ENCODE data around the gene SYTL2.
"Not testable (repeated sequence)": the region's sequence is repeated elsewhere in the genome, so short reads cannot be mapped to it uniquely, and the experiment has no call there.

Gene SYTL2

GRCh38 chr11:85791409-85791990 lies 19.4 kb downstream of the SYTL2 start:
- no peak for DNase-seq (ENCODE audit: low read depth in 2 of 2)

- no peak for DNase-seq (ENCODE audit: low read depth in 2 of 2)
These were observed 22.9 kb downstream of the SYTL2 start for GRCh38 chr11:85787809-85788760.

- DNase-seq (ENCODE audit: low read depth in 2 of 2) = no peak
These were observed 23.8 kb downstream of the SYTL2 start for GRCh38 chr11:85787168-85787567.

GRCh38 chr11:85784480-85785265 lies 26.3 kb downstream of the SYTL2 start:
- DNase-seq (ENCODE audit: low read depth in 2 of 2) = no peak

DNA sequence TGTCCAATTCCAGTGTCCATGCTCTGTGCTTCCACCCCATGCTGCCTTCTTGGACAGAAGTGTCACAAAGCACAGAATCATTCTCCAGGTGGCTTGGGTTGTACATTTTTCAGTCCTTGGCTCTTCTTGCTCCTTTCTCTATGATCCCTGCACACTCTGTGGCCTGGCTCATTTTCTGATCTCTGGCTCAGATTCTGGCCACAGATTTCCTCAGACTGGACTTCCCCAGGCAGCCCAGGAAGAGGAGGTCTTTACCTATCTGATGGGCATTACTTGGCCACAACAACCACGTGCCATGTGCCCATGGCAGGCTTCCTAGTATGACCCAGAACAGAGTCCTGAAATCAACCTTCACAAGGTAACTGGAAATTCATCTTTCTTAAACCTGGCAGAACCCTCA lies 27.2 kb downstream of the SYTL2 start:
- no peak for DNase-seq (ENCODE audit: low read depth in 2 of 2)

GRCh38 chr11:85780780-85781517 lies 30.0 kb downstream of the SYTL2 start:
- peak in 1 of 2 donors; percentile 13 for DNase-seq (ENCODE audit: low read depth in 2 of 2)

GRCh38 chr11:85779956-85780640 lies 30.8 kb downstream of the SYTL2 start:
- no peak for DNase-seq (ENCODE audit: low read depth in 2 of 2)

DNA sequence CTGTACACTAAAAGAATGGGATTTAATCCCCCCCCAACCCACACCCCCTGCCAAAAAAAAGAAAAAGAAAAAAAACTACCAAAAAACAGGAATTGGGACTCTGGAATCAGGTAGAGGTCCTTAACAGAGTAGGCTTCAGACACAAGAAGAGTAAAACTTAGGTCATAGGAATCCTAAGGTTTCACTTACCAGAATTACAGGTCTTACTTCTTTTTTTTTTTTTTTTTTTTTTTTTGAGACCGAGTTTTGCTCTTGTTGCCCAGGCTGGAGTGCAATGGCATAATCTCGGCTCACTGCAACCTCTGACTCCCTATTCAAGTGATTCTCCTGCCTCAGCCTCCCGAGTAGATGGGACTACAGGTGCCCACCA lies 33.4 kb downstream of the SYTL2 start:
- not testable (repeated sequence) for DNase-seq (ENCODE audit: low read depth in 2 of 2)

DNA sequence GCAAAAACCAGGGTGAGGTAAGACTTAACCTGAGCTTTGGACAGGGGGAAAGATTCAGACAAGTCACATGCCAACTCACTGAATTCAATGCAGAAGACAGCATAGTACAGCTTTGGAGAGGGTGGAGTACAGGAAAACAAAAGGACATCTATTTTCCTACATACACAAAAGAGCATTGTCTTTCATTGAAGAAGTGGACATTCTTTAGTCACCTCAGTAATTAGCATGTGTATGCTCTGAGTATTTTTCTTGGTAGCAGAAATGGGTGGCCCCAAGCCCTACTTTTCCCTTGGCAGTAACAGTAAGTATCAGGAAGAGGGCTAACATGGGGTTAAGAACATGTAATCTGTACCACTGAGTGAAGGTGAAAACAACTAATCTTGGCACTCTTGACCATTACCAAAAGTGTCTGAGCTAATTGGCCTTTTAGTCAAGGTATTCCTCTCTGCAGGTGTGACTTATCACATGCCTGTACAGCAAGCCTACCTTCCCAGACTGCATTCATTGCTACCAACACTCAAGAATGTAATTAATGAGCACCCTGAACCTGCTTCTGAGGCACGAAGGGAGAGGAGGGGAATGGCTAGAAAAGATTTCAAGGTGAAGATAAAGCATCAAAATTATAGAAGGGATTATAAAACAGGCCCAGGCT lies 33.9 kb downstream of the SYTL2 start:
- DNase-seq (ENCODE audit: low read depth in 2 of 2) = no peak

DNA sequence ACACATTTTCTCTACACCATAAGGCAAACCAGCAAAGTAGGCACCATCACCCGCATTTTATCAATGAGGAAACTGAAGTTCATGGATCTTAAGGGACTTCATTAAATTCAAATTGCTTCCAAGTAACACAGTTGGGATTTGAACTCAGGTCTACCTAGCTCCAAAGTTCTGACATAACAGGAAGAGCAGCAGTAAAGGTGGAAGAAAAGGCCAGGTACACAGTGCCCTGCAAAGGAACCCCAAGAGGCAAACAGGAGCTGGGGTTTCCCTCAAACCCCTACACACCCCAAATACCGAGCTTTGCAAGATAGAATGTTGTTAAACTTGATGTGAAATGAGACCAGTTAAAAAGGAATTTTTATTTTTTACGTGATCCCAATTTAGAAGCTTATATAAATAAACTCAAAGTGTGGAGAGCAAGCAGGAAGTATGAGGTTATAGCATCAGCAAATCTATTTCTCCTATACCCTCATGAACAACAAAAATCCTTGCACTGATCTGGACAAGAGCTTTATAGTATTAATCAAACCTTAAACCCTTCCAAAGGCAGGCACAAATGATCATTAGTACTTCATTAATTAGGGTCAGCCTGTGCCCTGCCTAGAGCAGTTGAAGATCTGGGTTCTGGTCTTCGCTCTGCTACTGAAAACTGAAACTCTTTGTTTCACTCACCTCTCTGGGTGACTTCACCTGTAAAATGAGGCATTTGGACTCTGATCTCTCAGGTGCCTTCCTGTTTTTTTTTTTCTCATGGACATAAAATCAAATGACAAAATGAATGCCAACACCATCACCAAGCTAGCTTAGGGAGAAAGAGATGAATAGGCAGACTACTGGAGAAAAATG lies 36.5 kb downstream of the SYTL2 start:
- no peak for DNase-seq (ENCODE audit: low read depth in 2 of 2)

DNA sequence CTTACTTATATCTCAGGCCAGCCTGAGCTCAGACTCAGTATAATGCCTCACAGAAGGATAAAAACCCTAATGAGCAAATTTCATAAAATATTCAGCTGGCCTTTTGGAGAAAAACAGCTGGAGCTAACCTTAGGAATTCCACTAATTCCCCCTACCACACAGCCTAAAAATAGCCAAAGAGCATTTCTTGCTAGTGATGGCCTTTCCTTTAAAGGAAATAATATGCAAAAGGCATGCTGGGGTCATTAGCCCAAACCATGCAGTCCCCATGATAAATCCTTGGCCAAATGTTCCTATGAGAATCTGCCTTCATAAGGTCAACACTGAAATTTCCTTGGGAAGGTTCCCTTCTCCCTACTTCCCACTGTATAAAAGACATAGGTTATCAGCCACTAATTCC lies 38.2 kb downstream of the SYTL2 start:
- DNase-seq (ENCODE audit: low read depth in 2 of 2) = no peak

- DNase-seq (ENCODE audit: low read depth in 2 of 2) = no peak
These were observed 39.4 kb downstream of the SYTL2 start for GRCh38 chr11:85771568-85771967.

DNA sequence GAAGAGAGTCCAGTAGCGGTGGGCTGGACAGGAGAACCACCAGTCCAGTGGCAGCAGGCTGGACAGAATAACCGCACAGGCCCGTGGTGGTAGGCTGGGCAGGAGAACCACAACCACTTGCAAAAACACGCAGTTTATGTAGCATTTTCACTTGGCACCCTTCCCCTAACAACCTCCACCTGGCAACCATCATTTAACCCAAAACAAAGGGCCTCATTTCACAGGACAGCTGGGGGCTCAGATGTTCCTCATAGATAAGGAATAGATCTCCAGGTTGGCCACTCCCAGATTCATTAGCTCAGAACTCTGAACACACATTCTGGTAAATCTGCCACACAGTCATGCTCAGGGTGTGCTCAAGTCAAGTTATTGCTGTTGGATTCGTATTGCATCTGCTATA lies 41.2 kb downstream of the SYTL2 start:
- no peak for DNase-seq (ENCODE audit: low read depth in 2 of 2)

- DNase-seq (ENCODE audit: low read depth in 2 of 2) = no peak
These were observed 42.3 kb downstream of the SYTL2 start for GRCh38 chr11:85768473-85769146.

DNA sequence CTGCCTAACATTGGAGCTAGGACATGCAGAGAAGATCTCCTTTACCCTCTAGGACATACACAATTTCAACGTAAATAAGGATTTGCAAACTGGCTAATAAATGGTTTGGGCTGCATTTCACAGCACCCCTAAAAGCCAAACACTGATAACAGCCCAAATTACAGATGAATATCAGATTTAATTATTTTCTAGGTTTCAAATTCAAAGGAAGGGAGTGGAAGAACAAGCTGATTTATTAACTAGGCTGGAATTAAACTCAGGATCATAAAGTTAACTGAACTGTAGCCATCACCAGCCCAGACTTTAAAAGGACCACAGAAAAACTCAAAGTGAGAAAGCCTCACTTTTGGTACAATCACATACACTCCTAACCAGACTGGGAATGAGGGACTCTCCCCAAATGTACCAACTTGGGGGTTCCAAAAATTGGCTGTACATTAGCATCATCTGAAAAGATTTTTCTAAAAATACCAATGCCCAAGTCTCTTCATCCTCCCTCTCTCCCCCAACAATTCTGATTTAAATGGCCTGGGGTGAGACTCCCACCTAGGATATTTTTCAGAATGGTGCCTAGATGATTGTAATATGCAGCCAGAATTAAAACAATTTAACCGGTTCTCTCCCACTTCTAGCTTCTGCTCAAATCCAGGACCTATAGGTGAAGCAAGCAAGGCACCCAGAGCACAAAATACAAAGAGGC lies 43.5 kb downstream of the SYTL2 start:
- no peak for DNase-seq (ENCODE audit: low read depth in 2 of 2)

GRCh38 chr11:85766721-85767161 lies 44.2 kb downstream of the SYTL2 start:
- DNase-seq (ENCODE audit: low read depth in 2 of 2) = no peak

DNA sequence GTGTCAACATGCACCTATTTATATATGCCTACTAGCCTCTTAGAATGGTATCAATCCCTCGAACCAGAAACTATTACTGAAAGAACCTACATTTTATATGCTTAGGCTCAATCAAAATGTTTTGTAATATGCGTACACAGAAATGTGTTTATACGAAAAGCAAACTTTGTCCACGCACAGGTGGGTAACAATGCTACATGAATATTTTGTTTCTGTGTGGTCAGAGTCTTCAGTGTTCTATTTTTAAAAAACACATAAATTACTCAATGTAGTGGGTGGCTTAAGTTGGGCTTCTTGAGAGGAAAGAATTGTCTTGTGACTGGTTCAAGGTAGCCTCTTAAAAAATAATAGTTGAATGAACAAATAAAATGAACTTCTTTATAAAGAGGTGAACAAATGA lies 46.1 kb downstream of the SYTL2 start:
- DNase-seq (ENCODE audit: low read depth in 2 of 2) = no peak

DNA sequence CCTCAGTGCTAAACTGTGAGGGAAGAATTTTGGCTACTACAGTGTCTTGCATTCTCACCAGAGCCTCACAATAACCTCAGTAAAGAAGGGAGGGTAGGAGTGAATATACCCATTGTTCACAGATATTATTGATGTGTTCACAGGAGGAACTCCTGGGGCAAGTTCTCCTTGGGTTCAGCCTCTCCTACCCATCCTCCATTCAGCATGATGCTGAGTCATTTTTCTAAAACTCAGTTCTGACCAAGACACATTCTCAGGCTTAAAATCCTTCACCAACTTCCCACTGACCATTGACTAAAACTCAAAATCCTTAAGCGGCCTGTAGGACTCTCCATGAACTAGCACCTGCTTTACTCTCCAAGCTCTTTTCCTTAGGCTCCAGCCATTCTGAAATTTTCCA lies 48.7 kb downstream of the SYTL2 start:
- no peak for DNase-seq (ENCODE audit: low read depth in 2 of 2)

- DNase-seq (ENCODE audit: low read depth in 2 of 2) = no peak
These were observed 51.0 kb downstream of the SYTL2 start for GRCh38 chr11:85759915-85760314.

Measured in stimulated activated CD8-positive, alpha-beta memory T cell treated with anti-CD3 and anti-CD28 coated beads, Interleukin-7, amount 100 ng/mL, for 4 hours (primary cell).